GM12864 (cell line): Measurements from ENCODE around the gene PPP1R9B.

Experiments
- DNase-seq: peaks from one replicate; pipeline ENCODE4 v3.0.0-alpha.2; 2011; ENCODE audit warnings: low read depth
- H3K4me3 ChIP-seq: 2 replicates; pipeline ENCODE4 v1.5.1; 2011; ENCODE audit warnings: mild to moderate bottlenecking, low read depth, low read length, control low read depth
- TF ChIP-seq, protein P1 (sequence below): IDR thresholded peaks from 2 replicates; pipeline ENCODE4 v1.5.1; 2011; ENCODE audit warnings: low read depth, mild to moderate bottlenecking, moderate library complexity, low read length, control low read depth, inconsistent platforms; ENCODE audit errors: missing control alignments

PPP1R9B gene

GRCh38 chr17:50144845-50145531 is 5.5 kb downstream of the PPP1R9B start:
- H3K4me3 ChIP-seq: no peak overlapping the region
- DNase-seq: no peak
- TF ChIP-seq, protein P1, sequence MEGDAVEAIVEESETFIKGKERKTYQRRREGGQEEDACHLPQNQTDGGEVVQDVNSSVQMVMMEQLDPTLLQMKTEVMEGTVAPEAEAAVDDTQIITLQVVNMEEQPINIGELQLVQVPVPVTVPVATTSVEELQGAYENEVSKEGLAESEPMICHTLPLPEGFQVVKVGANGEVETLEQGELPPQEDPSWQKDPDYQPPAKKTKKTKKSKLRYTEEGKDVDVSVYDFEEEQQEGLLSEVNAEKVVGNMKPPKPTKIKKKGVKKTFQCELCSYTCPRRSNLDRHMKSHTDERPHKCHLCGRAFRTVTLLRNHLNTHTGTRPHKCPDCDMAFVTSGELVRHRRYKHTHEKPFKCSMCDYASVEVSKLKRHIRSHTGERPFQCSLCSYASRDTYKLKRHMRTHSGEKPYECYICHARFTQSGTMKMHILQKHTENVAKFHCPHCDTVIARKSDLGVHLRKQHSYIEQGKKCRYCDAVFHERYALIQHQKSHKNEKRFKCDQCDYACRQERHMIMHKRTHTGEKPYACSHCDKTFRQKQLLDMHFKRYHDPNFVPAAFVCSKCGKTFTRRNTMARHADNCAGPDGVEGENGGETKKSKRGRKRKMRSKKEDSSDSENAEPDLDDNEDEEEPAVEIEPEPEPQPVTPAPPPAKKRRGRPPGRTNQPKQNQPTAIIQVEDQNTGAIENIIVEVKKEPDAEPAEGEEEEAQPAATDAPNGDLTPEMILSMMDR: no peak

DNA sequence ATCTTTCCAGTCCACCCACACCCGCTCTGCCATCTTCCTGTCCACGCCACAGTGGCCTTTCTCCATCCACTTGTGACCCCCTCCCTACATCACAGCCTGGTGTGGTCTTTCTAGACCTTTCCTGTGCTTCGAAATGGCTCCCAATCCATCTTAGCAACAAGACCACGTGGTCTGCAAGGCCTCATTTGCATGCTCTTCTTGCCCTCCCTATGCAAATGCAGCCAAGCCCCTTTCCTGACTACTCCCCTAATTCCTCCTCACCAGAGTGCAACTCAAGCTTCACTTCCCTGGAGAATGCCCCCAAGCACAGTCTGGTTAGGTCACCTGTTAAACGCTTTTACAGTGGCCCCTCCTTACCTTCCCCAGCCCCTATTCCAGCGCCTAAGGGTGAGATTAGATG is 6.1 kb downstream of the PPP1R9B start:
- TF ChIP-seq, protein P1: no peak
- DNase-seq: no peak
- H3K4me3 ChIP-seq: no peak overlapping the region

GRCh38 chr17:50143461-50144176 is 6.9 kb downstream of the PPP1R9B start:
- no peak for DNase-seq
- no peak overlapping the region for H3K4me3 ChIP-seq
- TF ChIP-seq, protein P1: no peak

GRCh38 chr17:50141745-50142110 is 8.7 kb downstream of the PPP1R9B start:
- TF ChIP-seq, protein P1: no peak
- DNase-seq: no peak
- H3K4me3 ChIP-seq: no peak overlapping the region

GRCh38 chr17:50141026-50141744 is 9.3 kb downstream of the PPP1R9B start:
- no peak overlapping the region for H3K4me3 ChIP-seq
- DNase-seq: no peak
- TF ChIP-seq, protein P1: no peak

DNA sequence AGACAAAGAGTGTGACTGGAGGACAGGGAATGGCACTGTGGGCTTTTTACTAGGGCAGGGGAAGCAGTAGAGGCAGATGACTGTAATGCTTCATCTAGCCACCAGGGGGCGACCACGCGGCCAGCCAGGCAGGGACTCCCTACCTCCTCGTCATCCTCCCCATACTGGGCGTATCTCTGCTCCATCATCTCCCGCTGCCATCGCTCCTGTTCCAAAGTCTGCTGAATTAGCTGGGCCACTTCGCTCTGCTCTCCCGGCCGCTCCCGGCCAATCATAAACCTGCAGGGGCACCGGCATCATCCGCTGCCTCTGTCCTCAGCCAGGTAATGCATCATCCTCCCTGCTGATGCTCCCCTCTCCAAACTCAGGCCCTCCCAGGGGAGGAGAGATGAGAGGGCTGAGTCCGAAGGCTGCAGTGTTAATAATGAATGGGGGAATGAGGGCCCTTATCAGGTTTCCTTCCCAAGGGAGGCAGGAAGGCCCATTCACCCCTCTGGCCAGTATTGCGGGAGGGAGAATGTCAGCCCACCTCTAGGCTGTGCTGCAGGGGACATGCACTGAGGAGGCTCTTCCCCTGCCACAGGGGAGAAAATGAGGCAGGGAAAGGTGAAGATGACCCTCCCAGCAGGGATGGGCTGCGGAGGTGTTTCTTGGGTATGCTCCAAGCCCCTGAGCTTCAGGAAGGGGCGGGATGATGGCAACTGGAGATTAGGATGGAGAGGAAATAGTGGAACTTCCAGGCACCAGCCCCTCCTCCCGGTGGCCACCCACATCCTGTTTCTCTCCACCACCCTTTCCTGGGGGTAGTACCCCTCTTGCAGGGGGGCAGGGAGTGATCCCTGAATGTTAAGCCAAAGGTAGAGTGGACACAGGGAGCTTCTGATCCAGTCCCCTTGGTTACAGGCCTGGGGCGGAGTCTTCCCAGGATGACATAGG is 10.3 kb downstream of the PPP1R9B start:
- TF ChIP-seq, protein P1: peak; percentile 99
- peak; percentile 31 for DNase-seq
- H3K4me3 ChIP-seq: no peak overlapping the region
